Stimulated activated CD4-positive, alpha-beta T cell treated with anti-CD3 and anti-CD28 coated beads, Interleukin-1b, Interleukin-23, amount 100 ng/mL, for 48 hours (primary cell): ENCODE data around the gene SV2A.
A peak's percentile ranks its signal among the peaks of the same experiment; 100 is the strongest.
"Not testable (repeated sequence)": the region's sequence is repeated elsewhere in the genome, so short reads cannot be mapped to it uniquely, and the experiment has no call there.

Experiments
- DNase-seq: peaks from one replicate; pipeline ENCODE4 v3.0.0-alpha.2; 2020

SV2A gene

DNA sequence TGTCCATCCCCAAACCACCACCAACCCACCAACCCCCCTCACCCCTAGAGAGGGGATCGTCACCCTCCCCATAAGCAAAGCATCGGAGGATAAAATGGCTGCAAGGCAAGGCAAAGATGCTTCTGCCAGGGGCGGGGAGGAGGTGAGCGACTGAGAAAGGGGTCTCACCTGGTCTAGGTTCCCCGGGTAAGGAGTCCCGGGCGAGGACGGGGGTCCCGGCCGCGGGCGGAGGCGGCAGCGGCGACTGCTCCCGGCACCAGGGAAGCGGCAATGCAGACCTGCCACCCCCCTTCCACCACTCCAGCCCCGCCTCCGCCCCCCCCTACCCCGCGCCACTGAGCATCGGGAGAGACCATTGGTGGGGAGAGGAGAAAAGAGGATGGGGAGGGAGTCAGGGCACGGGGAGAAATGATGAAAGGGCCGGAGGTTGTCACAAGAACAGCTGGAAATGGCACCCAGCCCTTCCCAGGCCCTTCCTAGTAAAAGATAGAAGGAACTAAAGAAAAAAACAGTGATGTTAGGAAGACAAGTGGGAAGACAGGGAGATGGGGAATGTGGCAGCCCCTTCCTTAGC, at the start of gene SV2A:
SV2A (minus strand) TSS at position 274 of the 574 bp plus-strand sequence. CDS start 4,004 bp downstream, outside the sequence.
- DNase-seq: peak; percentile 45

GRCh38 chr1:149967041-149967440, 49.4 kb upstream of the SV2A start:
- no peak for DNase-seq

DNA sequence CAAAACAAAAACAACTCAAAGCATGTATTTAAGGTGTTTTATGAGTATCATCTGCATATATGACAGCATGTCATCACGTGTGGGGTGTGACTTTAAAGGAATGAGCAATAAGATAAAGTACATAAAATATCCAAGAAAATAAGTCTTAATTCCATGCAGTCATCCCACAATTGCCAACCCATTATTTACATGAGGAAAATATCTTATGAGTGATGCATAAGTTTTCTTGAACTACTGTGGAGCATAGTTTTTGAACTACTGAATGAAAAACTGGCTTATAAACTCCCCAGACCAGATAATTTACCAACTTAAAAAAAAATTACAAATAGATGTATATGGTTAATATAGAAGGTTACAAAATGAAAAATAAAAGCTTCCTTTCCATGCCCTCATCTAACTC, 48.8 kb upstream of the SV2A start:
- DNase-seq: no peak

DNA sequence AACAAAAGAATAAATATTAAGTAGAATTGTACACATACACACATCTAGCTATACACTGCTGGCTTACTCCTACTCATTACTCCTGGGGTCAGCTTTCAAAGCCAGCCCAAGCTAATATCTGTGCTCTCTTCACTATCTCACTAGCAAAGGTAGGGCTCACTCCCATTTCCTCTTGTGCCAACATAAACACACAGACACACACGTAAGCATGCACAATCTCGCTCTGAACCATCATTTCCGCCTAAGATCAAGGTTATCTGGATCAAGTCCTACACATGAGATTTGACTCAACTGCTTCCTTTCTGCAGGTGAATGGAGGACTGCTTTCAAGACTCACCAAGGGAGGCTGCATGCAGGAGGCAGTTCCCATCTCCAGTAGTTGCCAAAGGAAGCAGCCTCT, 47.8 kb upstream of the SV2A start:
- no peak for DNase-seq

DNA sequence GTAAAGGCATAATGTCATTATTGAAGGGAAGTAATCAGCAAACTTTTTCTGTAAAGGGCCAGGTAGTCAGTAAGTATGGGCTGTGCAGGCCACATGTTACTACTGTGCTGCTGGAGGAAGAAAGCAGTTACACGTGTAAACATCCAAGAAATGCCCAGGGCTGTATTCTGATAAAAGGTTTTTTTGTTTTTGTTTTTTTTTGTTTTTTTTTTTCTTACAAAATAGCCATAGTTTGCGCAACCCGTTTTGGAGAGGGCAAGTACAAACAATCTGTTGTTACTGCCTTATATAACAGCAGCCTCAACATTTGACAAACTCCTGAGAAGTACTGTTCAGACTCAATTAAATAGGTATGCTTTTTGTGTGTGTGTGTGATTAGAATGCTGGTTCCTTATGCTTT, 45.7 kb upstream of the SV2A start:
- no peak for DNase-seq

DNA sequence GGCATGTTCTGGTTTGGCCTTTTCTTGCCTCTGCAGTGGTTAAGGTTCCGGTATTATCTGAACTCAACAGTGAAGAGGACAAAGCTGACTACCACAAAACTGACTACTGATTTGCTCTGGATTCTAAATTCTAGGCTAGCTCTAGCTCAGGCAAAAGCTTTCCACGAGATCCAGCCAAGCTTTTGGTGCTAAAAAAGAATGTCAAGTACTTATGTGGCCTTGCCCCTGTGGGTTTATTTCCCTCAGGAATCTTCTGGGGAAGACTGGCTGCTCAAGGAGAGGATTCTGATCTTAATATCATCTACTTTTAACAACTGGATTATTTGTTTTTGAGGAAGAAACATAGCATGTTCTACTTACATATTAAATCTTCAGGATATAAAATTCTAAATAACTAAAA, 45.1 kb upstream of the SV2A start:
- no peak for DNase-seq

DNA sequence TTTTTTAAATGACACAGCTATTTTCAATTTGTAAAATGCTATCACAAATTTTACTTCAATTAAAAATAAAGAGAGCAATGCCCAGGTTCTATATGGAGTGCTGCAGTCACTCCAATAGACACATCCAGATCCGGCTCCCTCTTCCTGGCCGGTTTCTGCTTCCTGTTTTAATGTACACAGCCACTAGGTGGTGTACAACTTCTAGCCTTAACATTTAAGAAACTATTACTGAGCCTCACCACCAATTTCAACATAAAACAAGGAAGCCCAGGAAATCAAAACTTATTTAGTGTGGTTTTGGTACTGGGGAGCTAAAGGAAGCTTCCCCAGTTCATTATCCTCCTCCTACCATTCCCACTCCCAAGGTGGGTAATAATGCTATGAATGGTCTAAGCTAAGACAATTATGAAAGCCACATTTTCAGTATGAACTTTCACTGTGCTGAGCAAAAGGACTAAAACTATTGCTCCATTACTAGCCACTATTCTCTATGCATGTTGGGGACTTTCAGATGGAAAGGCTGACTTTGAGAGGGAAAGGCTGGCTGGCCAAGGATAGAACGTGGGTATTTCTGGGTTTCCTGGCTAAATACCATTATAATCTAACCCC, 44.5 kb upstream of the SV2A start:
- peak; percentile 30 for DNase-seq

DNA sequence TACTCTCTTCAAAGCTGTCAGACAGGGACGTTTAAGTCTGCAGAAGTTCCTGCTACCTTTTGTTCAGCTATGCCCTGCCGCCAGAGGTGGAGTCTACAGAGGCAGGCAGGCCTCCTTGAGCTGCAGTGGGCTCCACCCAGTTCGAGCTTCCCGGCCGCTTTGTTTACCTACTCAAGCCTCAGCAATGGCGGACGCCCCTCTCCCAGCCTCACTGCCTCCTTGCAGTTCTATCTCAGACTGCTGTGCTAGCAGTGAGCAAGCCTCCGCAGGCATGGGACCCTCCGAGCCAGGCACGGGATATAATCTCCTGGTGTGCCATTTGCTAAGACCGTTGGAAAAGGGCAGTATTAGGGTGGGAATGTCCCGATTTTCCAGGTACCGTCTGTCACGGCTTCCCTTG, 39.9 kb upstream of the SV2A start:
- DNase-seq: not testable (repeated sequence)

DNA sequence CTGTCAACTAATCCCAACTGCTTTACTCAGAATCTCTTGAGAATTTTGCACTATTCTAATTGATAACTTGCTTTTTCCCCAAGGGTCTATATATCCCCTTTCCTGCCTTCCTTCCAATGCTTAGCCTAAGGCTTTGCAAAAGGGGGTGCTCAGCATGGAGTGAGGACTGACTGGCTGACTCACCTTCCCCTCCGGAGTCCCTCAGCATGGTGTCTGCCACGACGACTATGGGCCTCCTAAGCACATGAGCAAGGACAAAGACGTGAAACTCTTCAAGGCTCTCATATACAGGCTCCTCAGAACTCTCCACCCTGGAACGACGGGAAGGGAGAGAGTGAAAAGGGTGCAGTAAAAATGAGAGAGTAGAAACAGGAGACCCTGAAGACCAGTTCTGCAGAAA, 32.3 kb upstream of the SV2A start:
- no peak for DNase-seq

GRCh38 chr1:149945206-149945605, 27.6 kb upstream of the SV2A start:
- DNase-seq: no peak

DNA sequence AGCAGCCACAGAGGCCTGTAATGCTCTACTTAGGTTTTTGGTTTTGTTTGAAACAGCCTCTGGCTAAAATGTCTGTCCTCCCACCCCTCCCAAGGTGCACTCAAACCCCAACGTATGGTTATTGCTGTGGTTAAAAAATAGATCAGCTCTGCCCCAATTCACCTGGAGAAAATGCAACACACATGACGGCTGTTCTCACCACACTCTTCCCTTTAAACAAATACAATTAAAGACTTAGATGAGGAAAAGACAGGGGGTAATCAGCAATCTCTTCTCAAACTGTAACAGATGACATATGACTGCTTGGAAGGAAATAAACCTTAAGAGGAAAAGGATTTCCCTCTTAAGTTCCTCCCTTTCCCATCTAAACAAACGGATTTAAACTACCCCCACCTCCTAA, 25.2 kb upstream of the SV2A start:
- DNase-seq: no peak

- no peak for DNase-seq
Observed at GRCh38 chr1:149942207-149942606, 24.6 kb upstream of the SV2A start.

- DNase-seq: no peak
Observed at GRCh38 chr1:149940427-149940826, 22.8 kb upstream of the SV2A start.

- DNase-seq: not testable (repeated sequence)
Observed at GRCh38 chr1:149938668-149939003, 21.0 kb upstream of the SV2A start.

- DNase-seq: no peak
Observed at GRCh38 chr1:149937759-149938158, 20.1 kb upstream of the SV2A start.

DNA sequence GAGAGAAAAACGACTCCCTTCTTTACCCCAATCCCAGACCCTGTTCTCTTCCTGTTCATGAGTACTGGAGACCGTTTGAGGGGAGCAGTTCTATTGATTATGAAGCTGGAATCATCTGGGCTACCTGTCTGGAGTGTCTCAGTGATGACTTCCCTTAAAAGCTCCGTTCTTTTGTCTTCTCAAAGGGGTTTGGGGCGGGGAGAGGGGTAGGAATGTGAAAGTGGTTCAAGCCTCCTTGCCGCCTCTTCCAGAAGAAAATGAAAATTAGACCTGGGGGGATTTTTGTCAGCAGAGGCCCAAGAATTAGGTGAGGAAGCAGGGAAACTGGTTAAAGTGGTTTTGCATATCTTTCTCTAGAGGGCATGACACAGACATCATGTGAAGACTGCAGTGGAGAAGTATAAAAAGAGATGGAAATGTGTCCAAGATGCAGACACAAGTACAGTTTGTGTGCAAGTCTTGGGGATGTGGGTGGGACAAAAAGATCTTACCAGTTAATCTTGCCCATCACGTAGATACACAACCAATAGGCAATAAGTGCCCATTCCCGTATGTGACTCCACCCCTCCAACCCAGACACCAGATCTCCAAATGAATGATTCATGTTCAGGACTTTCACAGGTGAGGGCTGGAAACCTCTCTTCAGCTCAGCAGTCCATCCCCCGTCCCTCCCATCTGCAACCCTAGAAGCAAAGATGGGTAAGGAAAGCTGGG, 19.5 kb upstream of the SV2A start:
- DNase-seq: no peak

- no peak for DNase-seq
Observed at GRCh38 chr1:149936170-149936991, 18.7 kb upstream of the SV2A start, which contains the start of gene MTMR11. TSS of gene MTMR11 (minus strand) at chr1:149936879. CDS start at chr1:149936647, 232 bp downstream.

DNA sequence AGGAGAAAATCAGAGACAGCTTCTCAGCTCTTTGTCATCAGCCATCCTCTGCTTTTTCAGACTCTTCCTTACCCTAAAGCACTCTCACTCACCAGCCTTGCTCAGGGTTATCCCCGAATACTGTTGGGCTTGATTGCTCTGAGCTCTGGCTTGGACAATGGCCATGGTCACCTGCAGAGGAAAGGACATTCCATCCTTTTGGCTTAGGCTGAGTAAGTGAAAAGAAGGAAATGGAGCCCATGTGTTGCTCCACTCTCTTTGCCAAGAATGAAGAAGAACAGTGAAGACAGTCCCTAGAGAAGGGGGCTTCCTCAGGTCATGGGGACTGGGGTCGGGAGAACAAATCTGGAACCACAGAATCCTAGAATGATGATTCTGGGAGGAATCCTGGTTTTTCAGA, 16.7 kb upstream of the SV2A start:
- no peak for DNase-seq

- DNase-seq: no peak
Observed at GRCh38 chr1:149933208-149933607, 15.6 kb upstream of the SV2A start.

DNA sequence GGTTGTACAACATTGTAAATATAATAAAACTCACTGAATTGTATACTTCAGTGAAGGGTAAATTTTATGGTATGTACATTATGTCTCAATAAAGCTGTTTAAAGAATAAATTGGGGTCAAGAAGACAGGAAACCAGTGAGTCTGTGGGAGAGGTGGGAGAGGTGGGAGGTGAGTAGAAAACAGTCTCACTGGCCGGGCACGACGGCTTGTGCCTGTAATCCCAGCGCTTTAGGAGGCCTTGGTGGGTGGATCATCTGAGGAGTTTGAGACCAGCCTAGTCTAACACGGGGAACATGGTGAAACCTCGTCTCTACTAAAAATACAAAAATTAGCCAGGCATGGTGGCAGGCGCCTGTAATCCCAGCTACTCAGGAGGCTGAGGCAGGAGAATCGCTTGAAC, 14.8 kb upstream of the SV2A start:
- DNase-seq: no peak

DNA sequence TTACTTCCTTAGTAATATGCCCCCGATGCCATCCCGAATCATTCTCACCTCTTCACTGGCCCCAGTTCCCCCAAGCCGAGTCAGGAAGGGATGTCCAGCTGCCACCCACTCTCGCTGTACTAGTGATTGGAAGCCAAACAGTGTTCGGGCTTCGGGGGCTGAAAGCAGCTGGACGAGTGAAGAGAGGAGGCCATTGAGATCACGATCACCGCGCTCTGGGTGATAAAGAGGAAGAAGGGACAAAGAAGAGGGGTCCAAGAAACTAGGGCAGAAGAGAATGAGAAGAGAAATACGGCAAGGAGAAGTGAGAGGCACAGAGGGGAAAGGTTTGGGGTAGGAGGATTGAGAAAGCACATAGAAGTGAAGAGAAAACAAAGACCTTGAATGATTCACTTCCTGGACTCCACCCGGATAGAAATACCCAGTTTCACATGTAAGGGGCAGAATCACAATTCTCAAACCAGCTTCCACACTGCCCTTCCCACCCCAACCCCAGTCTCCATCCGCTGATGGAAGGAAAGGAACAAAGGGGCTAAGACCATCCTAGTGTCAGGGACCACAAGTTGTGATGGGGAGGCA, 13.7 kb upstream of the SV2A start:
- DNase-seq: no peak

GRCh38 chr1:149929856-149930255, 12.2 kb upstream of the SV2A start:
- DNase-seq: no peak

GRCh38 chr1:149928401-149928724, 10.7 kb upstream of the SV2A start:
- DNase-seq: no peak
